HEK293 (cell line): ENCODE results near the gene GYS2.

Experiments
- CTCF ChIA-PET: fragments of 350-600 bp; formaldehyde crosslinking; extraction: SDS; loops from one replicate; lab custom pipeline; 2021; ENCODE audit warnings: antibody characterized with exemption; lab: Yijun Ruan, JAX
- POLR2A ChIA-PET: fragments of 300-600 bp; formaldehyde crosslinking; extraction: SDS; loops from one replicate; lab custom pipeline; 2020; ENCODE audit warnings: antibody characterized with exemption, inconsistent platforms; lab: Yijun Ruan, JAX
- H3K27ac ChIP-seq: fragments of 200-500 bp; sonication (Bioruptor generic); 2 replicates; pipeline ENCODE4 v1.5.1; 2014; ENCODE audit warnings: low read depth, low read length, control low read depth, inconsistent platforms; ENCODE audit errors: extremely low read depth
- H3K36me3 ChIP-seq, 2 experiments: fragments of 200-500 bp in 1 of 2; sonication (Bioruptor generic) in 1 of 2; 1 replicate in 1 of 2; 2 replicates in 1 of 2; pipeline ENCODE4 v1.5.1; 2014 to 2017; ENCODE audit warnings: inconsistent platforms in 2 of 2, low read length in 2 of 2; ENCODE audit not compliant: control insufficient read depth in 2 of 2, insufficient read depth in 1 of 2
- H3K4me1 ChIP-seq: fragments of 200-500 bp; sonication (Bioruptor generic); 2 replicates; pipeline ENCODE4 v1.5.1; 2014; ENCODE audit warnings: mild to moderate bottlenecking, low read length, inconsistent platforms; ENCODE audit not compliant: control insufficient read depth, insufficient read depth
- H3K4me3 ChIP-seq: 2 replicates; pipeline ENCODE4 v1.5.1; 2011; ENCODE audit warnings: low read depth, mild to moderate bottlenecking, control low read depth, low read length, moderate library complexity
- H3K9me3 ChIP-seq: fragments of 200-500 bp; sonication (Bioruptor generic); 2 replicates; pipeline ENCODE4 v1.5.1; 2014; ENCODE audit warnings: low read depth, low read length, inconsistent platforms; ENCODE audit not compliant: control insufficient read depth, insufficient read depth
- GLIS1 ChIP-seq: fragments of 450-650 bp; formaldehyde crosslinking; IDR thresholded peaks from 2 replicates; pipeline ENCODE4 v1.5.1; 2016; ENCODE audit warnings: missing biosample characterization, missing genetic modification characterization
- HIC1 ChIP-seq: fragments of 450-650 bp; formaldehyde crosslinking; IDR thresholded peaks from 2 replicates; pipeline ENCODE4 v1.5.1; 2016; ENCODE audit warnings: missing biosample characterization, missing genetic modification characterization
- PRDM6 ChIP-seq: fragments of 450-650 bp; formaldehyde crosslinking; IDR thresholded peaks from 2 replicates; pipeline ENCODE4 v1.5.1; 2017; ENCODE audit warnings: missing biosample characterization, missing genetic modification characterization
- TCF7L2 ChIP-seq: IDR thresholded peaks from 2 replicates; pipeline ENCODE4 v1.6.1; 2011; ENCODE audit warnings: low read depth, mild to moderate bottlenecking, inconsistent platforms, low read length, moderate library complexity, borderline replicate concordance
- ZBTB10 ChIP-seq: fragments of 450-650 bp; formaldehyde crosslinking; IDR thresholded peaks from 2 replicates; pipeline ENCODE4 v1.5.1; 2016; ENCODE audit warnings: missing biosample characterization, missing genetic modification characterization
- ZBTB8A ChIP-seq: fragments of 450-650 bp; formaldehyde crosslinking; IDR thresholded peaks from 2 replicates; pipeline ENCODE4 v1.5.1; 2016; ENCODE audit warnings: missing biosample characterization, missing genetic modification characterization
- ZFP37 ChIP-seq: fragments of 450-650 bp; formaldehyde crosslinking; IDR thresholded peaks from 2 replicates; pipeline ENCODE4 v1.5.1; 2016; ENCODE audit warnings: missing biosample characterization, missing genetic modification characterization
- ZNF132 ChIP-seq: fragments of 450-650 bp; formaldehyde crosslinking; IDR thresholded peaks from 2 replicates; pipeline ENCODE4 v1.5.1; 2017; ENCODE audit warnings: missing biosample characterization, missing genetic modification characterization, borderline replicate concordance
- ZNF202 ChIP-seq: fragments of 450-650 bp; formaldehyde crosslinking; IDR thresholded peaks from 2 replicates; pipeline ENCODE4 v1.5.1; 2016; ENCODE audit warnings: missing biosample characterization, missing genetic modification characterization, borderline replicate concordance
- ZNF529 ChIP-seq: fragments of 450-650 bp; formaldehyde crosslinking; IDR thresholded peaks from 2 replicates; pipeline ENCODE4 v1.5.1; 2017; ENCODE audit warnings: missing genetic modification characterization, missing biosample characterization; ENCODE audit not compliant: insufficient replicate concordance
- ZNF629 ChIP-seq: fragments of 450-650 bp; formaldehyde crosslinking; IDR thresholded peaks from 2 replicates; pipeline ENCODE4 v1.5.1; 2017; ENCODE audit warnings: missing biosample characterization, missing genetic modification characterization
- ZNF664 ChIP-seq: fragments of 450-650 bp; formaldehyde crosslinking; IDR thresholded peaks from 2 replicates; pipeline ENCODE4 v1.5.1; 2016; ENCODE audit warnings: missing biosample characterization, missing genetic modification characterization
- TF ChIP-seq, protein P1 (sequence below): fragments of 450-650 bp; formaldehyde crosslinking; IDR thresholded peaks from 2 replicates; pipeline ENCODE4 v1.5.1; 2017; ENCODE audit warnings: missing biosample characterization, missing genetic modification characterization

Gene GYS2

GRCh38 chr12:21541773-21542172, 62.9 kb downstream of the GYS2 start (continued):
- TF ChIP-seq ZNF202 (tag by site-specific recombination): no peak
- TF ChIP-seq GLIS1 (tag by site-specific recombination): no peak
- TF ChIP-seq, protein P1, sequence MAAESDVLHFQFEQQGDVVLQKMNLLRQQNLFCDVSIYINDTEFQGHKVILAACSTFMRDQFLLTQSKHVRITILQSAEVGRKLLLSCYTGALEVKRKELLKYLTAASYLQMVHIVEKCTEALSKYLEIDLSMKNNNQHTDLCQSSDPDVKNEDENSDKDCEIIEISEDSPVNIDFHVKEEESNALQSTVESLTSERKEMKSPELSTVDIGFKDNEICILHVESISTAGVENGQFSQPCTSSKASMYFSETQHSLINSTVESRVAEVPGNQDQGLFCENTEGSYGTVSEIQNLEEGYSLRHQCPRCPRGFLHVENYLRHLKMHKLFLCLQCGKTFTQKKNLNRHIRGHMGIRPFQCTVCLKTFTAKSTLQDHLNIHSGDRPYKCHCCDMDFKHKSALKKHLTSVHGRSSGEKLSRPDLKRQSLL: no peak

- POLR2A ChIA-PET: no interaction called here
- Histone ChIP-seq H3K4me3 (no peak overlapping the region), H3K27ac (no peak overlapping the region), H3K9me3 (no peaks in the 10 kb centered on the region), H3K4me1 (peaks cover 3% of the 10 kb centered on the region; the same call in 1 of the 2 replicates), H3K36me3 (no peaks in the 10 kb centered on the region)
- TF ChIP-seq ZNF132 (tag by site-specific recombination) (no peak), ZNF529 (tag by site-specific recombination) (no peak), HIC1 (tag by site-specific recombination) (no peak), ZBTB8A (tag by site-specific recombination) (no peak), ZNF629 (tag by site-specific recombination) (no peak)
- CTCF ChIA-PET: interaction anchor here (0.6 kb wide), 3 partner anchors 62 to 952 kb away, joined by 3 to 4 read pairs (median 3); no protein-coding TSS in a partner anchor
Observed at GRCh38 chr12:21539797-21540196, 64.8 kb downstream of the GYS2 start.

DNA sequence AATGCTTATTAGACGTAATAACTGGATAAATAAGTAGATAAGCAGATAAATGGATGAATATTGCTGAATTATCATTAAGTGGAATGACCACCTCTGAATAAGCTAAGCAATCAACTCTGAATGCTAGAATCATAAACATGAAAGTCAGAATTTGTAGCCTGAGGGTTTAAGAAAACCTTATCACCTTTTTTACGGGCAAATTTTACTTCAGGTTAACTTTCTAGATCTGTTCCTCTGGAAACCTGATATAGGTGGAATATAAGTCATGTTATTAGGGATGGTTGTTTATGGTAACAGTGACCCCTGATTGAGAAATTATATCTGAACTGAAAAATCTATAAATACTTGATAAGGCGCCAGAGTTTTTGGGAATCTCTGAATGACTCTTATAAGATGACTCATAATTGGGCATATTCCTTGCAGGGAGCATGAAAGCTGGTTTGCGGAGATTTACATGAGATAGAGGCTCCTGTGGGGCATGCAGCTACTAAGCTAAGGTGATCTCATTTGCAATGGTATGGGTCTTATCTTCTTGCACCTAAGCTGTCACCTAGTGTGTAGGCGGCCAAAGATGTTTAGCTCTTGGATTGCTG, 66.5 kb downstream of the GYS2 start:
- ChIA-PET CTCF (no interaction called here), POLR2A (no interaction called here)
- H3K9me3 ChIP-seq: no peaks in the 10 kb centered on the region
- H3K4me3 ChIP-seq: no peak overlapping the region
- no peak for TF ChIP-seq ZBTB10 (tag by site-specific recombination)
- TF ChIP-seq TCF7L2: 0 out of 2 replicates have a peak, but pooled peaks have one; percentile 15
- peak; percentile 72 for TF ChIP-seq ZNF664
- TF ChIP-seq PRDM6 (tag by site-specific recombination): peak; percentile 45
- peak; percentile 50; the same call in 1 of the 2 replicates for TF ChIP-seq ZFP37 (tag by site-specific recombination)
- H3K27ac ChIP-seq: no peak overlapping the region
- no peaks in the 10 kb centered on the region for H3K36me3 ChIP-seq
- H3K4me1 ChIP-seq: peaks cover 3% of the 10 kb centered on the region; the same call in 1 of the 2 replicates
